ENCODE measurements around the gene MC2R.
"Not testable (repeated sequence)": the region's sequence is repeated elsewhere in the genome, so short reads cannot be mapped to it uniquely, and the experiment has no call there.

MC2R gene

GRCh38 chr18:13872932-13873331 is 42.4 kb downstream of the MC2R start:
- TF ChIP-seq CTCF (IDR thresholded peaks at IDR 0.05; ENCODE audit: low read depth, low read length, missing control alignments), result no peak
- Histone ChIP-seq H3K27ac (no peak overlapping the region), H3K27me3 (replicated peaks) (no peaks in the 10 kb centered on the region), H3K36me3 (replicated peaks) (no peaks in the 10 kb centered on the region), H3K4me3 (ENCODE audit: low read depth, low read length) (no peak overlapping the region)
- in situ Hi-C loops (cut with HindIII; ENCODE audit: low pct_ligation_motif_present, low sequenced_read_pairs), result no loop called here
- no peak for DNase-seq

DNA sequence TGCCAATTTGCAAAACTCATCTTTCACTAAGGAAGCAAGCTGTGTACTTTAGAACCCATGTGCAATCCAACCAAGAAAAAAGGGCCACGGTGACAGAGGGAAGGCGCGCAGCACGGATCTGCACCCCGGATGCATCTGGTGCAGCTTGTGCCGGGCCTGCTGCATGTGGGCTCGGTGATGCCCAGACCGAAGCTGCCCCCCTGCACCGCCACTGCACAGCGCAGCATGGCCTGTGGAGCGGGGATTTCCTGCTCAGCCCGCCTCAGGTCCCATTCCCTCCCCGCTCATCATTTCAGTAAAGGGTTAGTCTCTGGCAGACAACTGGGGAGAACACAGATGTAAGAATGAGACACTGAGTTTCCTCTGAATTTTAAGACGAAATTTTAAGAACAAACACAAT is 43.0 kb downstream of the MC2R start:
- Histone ChIP-seq H3K27me3 (replicated peaks) (no peaks in the 10 kb centered on the region), H3K36me3 (replicated peaks) (no peaks in the 10 kb centered on the region), H3K27ac (no peak overlapping the region), H3K4me3 (ENCODE audit: low read depth, low read length) (no peak overlapping the region)
- DNase-seq, result no peak
- TF ChIP-seq CTCF (IDR thresholded peaks at IDR 0.05; ENCODE audit: low read depth, low read length, missing control alignments), result no peak
- in situ Hi-C loops (cut with HindIII; ENCODE audit: low pct_ligation_motif_present, low sequenced_read_pairs), result no loop called here

DNA sequence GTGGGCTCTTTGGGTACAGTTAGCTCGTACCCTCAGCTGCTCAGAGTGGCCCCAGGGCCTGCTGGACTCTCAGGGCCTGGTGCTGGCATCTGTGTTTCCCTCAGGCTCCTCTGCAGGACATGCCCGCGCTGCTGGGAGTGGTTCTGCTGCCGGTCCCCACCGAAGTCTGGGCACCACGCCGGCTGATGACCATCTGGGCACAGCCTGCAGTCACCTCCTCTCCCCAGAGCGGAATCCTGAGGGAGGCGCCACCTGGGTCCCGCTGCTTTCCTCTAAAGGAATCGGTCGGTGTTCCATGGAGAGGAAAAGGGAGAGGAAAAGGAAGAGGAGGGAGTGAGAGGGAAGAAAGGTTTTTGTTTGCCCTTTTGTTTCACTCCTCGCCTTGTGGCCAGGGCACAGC is 43.6 kb downstream of the MC2R start:
- no peak overlapping the region for H3K27ac ChIP-seq
- DNase-seq, result no peak
- no peaks in the 10 kb centered on the region for H3K27me3 ChIP-seq (replicated peaks)
- in situ Hi-C loops (cut with HindIII; ENCODE audit: low pct_ligation_motif_present, low sequenced_read_pairs), result no loop called here
- TF ChIP-seq CTCF (IDR thresholded peaks at IDR 0.05; ENCODE audit: low read depth, low read length, missing control alignments), result no peak
- H3K36me3 ChIP-seq (replicated peaks), result no peaks in the 10 kb centered on the region
- no peak overlapping the region for H3K4me3 ChIP-seq (ENCODE audit: low read depth, low read length)

- Histone ChIP-seq H3K36me3 (replicated peaks) (no peaks in the 10 kb centered on the region), H3K27me3 (replicated peaks) (no peaks in the 10 kb centered on the region), H3K4me3 (ENCODE audit: low read depth, low read length) (no peak overlapping the region), H3K27ac (no peak overlapping the region)
- DNase-seq, result no peak
- in situ Hi-C loops (cut with HindIII; ENCODE audit: low pct_ligation_motif_present, low sequenced_read_pairs), result no loop called here
- no peak for TF ChIP-seq CTCF (IDR thresholded peaks at IDR 0.05; ENCODE audit: low read depth, low read length, missing control alignments)
These were observed 46.6 kb downstream of the MC2R start for GRCh38 chr18:13868501-13869271.

- DNase-seq; H3K27me3 ChIP-seq (replicated peaks); in situ Hi-C loops (cut with HindIII; ENCODE audit: low pct_ligation_motif_present, low sequenced_read_pairs); H3K27ac ChIP-seq; H3K36me3 ChIP-seq (replicated peaks); H3K4me3 ChIP-seq (ENCODE audit: low read depth, low read length): not testable (repeated sequence)
These were observed 52.4 kb downstream of the MC2R start for GRCh38 chr18:13862898-13863297.

- in situ Hi-C loops (cut with HindIII; ENCODE audit: low pct_ligation_motif_present, low sequenced_read_pairs), result no loop called here
- Histone ChIP-seq H3K27me3 (replicated peaks) (no peaks in the 10 kb centered on the region), H3K36me3 (replicated peaks) (no peaks in the 10 kb centered on the region), H3K27ac (no peak overlapping the region), H3K4me3 (ENCODE audit: low read depth, low read length) (no peak overlapping the region)
- DNase-seq, result no peak
- no peak for TF ChIP-seq CTCF (IDR thresholded peaks at IDR 0.05; ENCODE audit: low read depth, low read length, missing control alignments)
These were observed 65.5 kb downstream of the MC2R start for GRCh38 chr18:13849791-13850190.
